GM21367 (cell line): ENCODE data around the gene PPIC.

ENCODE experiments used
- ATAC-seq: cut with Tn5 transposase; IDR thresholded peaks from one replicate; pipeline ENCODE4 v1.9.1; 2021; ENCODE audit not compliant: unreplicated experiment

The PPIC gene

GRCh38 chr5:123036391-123037103 lies at the start of gene PPIC:
TSS of gene PPIC (minus strand) at chr5:123036725. CDS start at chr5:123036625, 100 bp downstream.
- no peak for ATAC-seq

- ATAC-seq, result no peak
Measured at GRCh38 chr5:123085638-123086286, 49.2 kb upstream of the PPIC start.

- no peak for ATAC-seq
Measured at GRCh38 chr5:123084730-123085605, 48.4 kb upstream of the PPIC start.

GRCh38 chr5:123083298-123083697 lies 46.8 kb upstream of the PPIC start:
- ATAC-seq, result no peak

GRCh38 chr5:123080215-123080614 lies 43.7 kb upstream of the PPIC start:
- no peak for ATAC-seq

GRCh38 chr5:123075521-123076163 lies 39.1 kb upstream of the PPIC start:
- ATAC-seq, result no peak

GRCh38 chr5:123068368-123068938 lies 31.9 kb upstream of the PPIC start:
- no peak for ATAC-seq

- ATAC-seq, result no peak
Measured at GRCh38 chr5:123066016-123066415, 29.5 kb upstream of the PPIC start.

GRCh38 chr5:123059455-123059854 lies 22.9 kb upstream of the PPIC start:
- ATAC-seq, result no peak

GRCh38 chr5:123051206-123051605 lies 14.7 kb upstream of the PPIC start:
- no peak for ATAC-seq

- no peak for ATAC-seq
Measured at GRCh38 chr5:123047706-123048105, 11.2 kb upstream of the PPIC start.

GRCh38 chr5:123046222-123046621 lies 9.7 kb upstream of the PPIC start:
- no peak for ATAC-seq

GRCh38 chr5:123044926-123045617 lies 8.5 kb upstream of the PPIC start:
- no peak for ATAC-seq

GRCh38 chr5:123039673-123040072 lies 3.1 kb upstream of the PPIC start:
- no peak for ATAC-seq

GRCh38 chr5:123037104-123037418 lies 536 bp upstream of the PPIC start:
- ATAC-seq, result no peak

GRCh38 chr5:123035918-123036390 lies 571 bp downstream of the PPIC start:
- no peak for ATAC-seq

- ATAC-seq, result no peak
Measured at GRCh38 chr5:123035360-123035917, 1.1 kb downstream of the PPIC start.

- no peak for ATAC-seq
Measured at GRCh38 chr5:123033157-123033671, 3.3 kb downstream of the PPIC start.

- no peak for ATAC-seq
Measured at GRCh38 chr5:123028222-123028621, 8.3 kb downstream of the PPIC start.

- ATAC-seq, result no peak
Measured at GRCh38 chr5:123014689-123015088, 21.8 kb downstream of the PPIC start.
